TTC549 (cell line): ENCODE data around the gene UBL3.

ENCODE experiments used
- FAIRE-seq: peaks from 2 replicates; lab custom pipeline; 2012; peaks lifted over from hg19 to GRCh38; lab: Jason Lieb, UNC

Gene UBL3

DNA sequence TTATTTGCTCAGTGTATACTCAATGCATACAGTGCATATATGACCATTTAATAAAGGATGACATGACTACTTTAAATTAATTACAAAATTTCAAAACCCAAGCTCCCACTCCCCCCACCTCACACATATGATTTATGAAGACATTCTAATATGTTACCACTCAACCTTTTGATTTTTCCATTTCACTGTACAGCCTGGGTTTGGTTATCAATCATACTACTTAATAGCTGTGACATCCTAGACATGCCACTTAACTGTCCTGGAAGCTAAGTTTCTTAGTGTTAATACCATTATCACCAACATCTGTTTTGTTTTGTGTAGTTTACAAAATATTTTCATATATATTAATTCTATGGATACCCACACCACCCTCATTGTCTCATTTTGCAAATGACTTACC, 42.2 kb downstream of the UBL3 start:
- FAIRE-seq, result no peak

DNA sequence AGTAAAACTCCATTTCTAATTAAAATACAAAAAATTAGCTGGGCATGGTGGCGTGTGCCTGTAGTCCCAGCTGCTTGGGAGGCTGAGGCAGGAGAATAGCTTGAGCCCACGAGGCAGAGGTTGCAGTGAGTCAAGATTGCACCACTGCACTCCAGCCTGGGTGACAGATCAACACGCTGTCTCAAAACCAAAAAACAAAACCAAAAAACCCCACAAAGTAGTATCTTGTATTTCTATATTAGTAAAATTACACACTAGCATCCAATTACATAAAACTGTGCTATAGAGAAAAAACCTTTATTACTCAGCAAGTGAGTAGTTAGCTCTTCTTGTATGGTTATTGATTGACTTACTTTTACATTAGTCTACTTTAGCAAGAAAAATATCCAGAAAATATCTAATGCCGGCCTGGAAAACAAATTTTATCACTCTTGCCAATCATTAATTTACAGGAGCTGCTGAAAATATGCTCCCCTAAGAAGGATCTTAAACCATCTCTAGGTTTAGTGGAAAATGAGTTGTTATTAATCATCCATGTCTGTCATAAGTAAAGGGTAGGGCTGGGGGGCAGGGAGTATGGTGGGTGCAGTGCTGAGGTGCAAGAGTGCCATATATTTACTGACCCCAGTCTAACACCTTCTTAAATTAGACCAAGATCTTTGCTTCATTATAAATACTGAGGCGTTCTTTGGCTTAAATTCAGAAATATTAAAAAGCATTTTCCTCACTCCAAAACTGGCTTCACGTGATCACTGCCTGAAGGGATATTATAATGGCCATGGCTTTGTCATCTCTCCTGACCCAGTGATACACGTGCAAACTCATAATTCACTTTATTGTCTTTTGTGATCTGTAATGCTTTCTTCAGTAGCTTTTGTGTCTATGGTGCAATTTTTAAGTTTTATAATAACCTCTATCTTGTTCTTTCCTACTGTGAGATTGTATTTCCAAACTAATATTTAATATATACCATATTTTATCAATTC, 44.1 kb downstream of the UBL3 start:
- FAIRE-seq, result no peak

GRCh38 chr13:29803221-29803620, 47.2 kb downstream of the UBL3 start:
- FAIRE-seq, result no peak

DNA sequence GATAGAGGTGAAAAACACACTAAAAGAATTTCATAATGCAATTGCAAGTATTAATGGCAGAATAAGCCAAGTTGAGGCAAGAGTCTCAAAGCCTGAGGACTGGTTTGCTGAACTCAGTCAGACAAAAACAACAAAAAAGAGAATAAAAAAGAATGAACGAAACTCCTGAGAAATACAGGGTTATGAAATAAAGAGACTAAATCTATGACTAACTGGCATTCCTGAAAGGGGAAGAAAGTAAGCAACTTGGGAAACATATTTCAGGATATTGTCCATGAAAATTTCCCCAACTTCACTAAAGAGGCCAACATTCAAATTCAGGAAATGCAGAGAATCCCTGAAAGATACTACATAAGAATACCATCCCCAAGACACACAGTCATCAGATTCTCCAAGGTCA, 47.8 kb downstream of the UBL3 start:
- no peak for FAIRE-seq

- FAIRE-seq, result no peak
Observed at GRCh38 chr13:29801737-29802305, 48.6 kb downstream of the UBL3 start.

- no peak for FAIRE-seq
Observed at GRCh38 chr13:29801102-29801501, 49.3 kb downstream of the UBL3 start.

GRCh38 chr13:29800687-29801086, 49.7 kb downstream of the UBL3 start:
- FAIRE-seq, result no peak

GRCh38 chr13:29799041-29799440, 51.4 kb downstream of the UBL3 start:
- FAIRE-seq, result no peak

DNA sequence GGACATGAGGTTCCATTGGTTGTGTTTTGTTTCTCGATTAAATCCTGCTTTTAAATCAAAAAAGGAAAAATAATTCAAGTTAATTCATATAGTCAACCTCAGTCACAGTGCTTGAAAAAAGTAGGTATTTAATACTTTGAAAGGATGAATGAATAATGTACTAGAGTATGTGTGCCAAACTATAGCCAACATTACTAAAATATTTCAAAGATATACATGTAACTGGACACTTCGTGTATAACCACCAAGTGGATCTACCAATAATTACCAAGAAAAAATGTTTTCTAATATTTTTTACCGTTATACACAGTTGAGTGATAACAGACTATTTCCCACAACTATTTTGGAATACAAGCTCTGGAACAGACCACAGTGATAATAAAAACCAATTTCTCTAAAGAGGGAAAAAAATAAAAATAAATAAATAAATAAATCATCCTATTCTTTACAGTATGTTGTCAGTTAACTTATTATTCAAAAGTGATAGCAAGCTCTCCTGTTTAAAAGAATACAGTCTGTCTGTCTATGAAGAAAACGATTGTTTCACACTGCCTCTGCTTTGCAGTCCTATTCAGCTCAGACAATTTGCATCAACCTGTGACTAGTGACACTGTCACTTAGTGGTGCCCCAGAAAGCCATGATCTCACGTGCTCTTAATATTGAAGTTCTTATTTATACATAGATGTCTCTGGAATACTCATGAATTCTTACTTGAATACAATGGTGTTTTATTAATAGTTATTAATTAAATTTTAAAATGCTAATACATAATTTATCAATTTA, 58.2 kb downstream of the UBL3 start:
- no peak for FAIRE-seq

DNA sequence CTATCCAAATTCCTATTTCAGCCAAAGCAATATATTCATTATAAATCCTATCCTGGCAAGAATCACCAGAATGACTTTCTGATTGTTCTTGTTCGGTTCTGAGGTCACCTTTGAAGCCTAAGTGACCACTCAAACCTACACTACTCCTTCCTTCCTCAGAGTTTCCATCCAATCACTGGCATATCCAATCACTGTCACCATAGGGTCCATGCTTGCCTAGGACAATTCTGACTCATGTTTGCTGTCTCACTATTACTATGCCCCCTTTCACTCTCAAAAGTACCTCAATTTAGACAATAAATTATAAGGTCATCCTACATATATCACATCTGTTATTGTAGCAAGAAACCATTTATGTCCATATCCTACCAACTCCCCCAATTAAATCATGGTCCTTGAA, 58.9 kb downstream of the UBL3 start:
- no peak for FAIRE-seq

GRCh38 chr13:29786698-29787097, 63.7 kb downstream of the UBL3 start:
- no peak for FAIRE-seq

- no peak for FAIRE-seq
Observed at GRCh38 chr13:29785978-29786377, 64.4 kb downstream of the UBL3 start.

DNA sequence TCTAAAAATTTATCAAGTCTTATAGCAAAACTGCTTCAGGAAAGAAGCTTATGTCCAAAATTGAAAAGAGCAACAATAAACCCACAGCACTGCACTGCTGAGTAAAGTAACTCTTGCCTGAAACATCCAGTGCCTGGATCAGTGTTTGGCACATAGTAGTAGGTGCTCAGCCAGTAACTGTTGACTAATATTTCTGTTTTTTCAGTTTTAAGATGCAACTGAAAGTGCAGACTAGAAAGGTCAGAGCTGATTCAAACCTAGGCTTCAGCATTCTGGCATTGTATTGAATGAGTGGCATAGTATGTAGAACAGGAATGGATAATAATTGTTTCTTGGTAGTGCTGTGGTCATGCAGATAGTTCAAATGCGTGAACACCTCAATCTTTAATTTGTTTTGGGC, 67.6 kb downstream of the UBL3 start:
- no peak for FAIRE-seq

DNA sequence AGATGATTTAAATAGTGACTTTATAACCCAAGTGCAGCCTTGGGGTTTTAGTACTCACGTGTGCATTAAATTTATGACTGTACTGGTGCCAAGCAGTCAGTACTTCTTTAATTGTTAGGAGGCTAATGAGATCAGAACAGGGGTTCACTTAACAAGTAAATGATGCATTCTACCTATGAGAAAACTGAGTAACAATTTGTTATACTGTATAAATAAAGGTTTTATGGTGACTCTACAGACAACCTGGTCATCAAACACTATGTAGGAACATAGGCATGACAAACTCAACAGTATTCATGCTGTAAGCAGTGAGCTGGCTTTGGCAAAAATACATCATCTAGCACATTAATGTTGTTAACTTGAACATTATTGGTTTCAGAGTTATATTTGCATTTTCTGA, 75.6 kb downstream of the UBL3 start:
- no peak for FAIRE-seq

DNA sequence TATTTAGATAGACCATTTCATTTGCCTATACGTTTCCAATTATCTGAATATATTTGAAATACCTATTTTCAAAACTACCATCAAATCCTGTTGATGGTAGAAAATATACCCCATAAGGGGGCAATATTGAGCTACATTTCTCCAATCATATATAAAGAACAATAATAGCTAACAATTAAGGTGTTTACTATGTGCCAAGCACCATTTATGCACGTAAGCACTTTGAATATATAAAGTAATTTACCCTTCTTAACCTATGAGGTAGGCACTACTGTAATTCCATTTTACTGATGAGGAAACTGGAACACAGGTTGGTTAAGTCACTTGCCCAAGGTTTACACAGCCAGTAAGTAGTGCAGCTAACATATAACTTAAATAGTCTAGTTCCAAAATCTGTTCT, 79.2 kb downstream of the UBL3 start:
- peak; percentile 72 for FAIRE-seq

DNA sequence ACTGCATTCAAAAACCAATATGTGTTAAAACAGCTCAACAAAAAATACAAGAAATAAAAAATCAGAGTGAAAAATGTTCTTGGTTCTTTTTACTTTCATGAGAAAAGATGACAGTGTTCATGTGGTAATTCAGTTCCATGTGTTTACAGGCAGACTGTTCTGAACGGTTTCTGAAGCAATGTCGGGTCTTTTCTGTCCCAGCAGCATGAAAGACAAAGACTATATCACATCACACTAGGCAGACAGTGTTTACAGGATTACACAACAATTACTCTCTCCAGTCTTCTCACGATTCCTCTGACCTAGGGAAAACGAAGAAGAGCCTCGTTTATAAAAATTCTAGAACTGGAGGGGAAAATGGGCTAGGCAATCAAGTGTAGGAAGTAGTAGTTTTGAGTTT, 83.4 kb downstream of the UBL3 start:
- FAIRE-seq, result no peak

DNA sequence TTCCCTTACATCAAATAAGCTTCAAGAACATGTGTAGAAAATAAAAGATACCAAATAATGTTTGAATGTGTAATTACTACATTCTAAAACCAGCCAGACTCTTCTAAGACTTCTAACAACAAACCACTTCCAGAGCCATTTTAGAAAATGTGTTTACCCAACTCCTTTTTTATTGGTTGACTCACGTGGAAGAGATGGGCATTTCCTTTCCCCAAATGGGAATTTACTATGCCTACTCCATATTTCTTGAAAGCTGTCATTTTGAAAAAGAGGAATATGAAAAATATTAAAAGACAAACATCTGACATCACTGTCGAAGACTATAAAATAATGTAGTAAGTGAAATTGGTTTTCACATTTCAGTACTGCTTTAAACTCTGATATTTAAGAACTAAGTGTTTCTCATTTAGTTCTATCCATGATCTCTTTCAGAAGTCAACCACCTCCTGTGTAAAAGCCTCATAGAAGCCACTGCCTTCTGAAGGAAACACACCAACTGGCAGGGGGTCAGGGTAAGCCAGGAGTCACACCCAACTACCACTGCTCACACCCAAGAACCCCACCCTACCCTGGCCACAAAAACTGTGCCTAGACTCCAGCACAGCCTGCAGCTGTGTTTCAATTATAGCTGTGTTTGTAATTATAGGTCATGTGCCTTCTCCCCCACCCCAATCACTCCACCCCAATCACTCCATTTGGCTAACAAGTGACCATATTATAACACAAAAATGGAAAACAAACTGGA, 86.8 kb downstream of the UBL3 start:
- no peak for FAIRE-seq

DNA sequence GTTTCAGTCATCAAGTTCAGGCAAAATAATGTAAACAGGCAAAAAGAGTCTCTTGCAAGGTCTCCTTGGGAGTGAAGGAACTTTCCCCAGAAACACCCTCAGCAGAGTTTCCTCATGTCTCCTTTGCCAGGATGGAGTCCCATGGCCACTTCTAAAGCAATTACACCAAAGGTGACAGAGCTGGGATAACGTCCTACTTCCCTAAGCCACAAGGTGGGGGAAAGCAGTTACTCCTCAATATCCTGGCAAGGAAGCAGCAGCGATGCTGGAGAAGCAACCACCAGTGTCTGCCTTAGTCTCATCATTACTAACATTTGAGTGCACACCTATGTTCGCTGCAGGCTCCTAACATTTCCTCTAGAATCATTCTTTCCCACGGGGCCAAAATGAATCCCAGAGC, 88.6 kb downstream of the UBL3 start:
- FAIRE-seq, result no peak

GRCh38 chr13:29761160-29761559, 89.3 kb downstream of the UBL3 start:
- no peak for FAIRE-seq

DNA sequence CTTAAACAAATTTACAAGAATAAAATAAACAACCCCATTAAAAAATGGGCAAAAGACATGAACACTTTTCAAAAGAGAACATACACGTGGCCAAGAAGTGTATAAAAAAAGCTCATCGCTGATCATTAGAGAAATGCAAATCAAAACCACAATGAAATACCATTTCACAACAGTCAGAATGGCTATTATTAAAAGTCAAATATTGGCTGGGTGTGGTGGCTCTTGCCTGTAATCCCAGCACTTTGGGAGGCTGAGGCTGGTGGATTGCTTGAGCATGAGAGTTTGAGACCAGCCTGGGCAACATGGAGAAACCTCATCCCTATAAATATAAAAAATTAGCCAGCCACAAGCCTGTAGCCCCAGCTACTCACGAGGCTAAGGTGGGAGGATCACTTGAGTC, 89.9 kb downstream of the UBL3 start:
- no peak for FAIRE-seq

DNA sequence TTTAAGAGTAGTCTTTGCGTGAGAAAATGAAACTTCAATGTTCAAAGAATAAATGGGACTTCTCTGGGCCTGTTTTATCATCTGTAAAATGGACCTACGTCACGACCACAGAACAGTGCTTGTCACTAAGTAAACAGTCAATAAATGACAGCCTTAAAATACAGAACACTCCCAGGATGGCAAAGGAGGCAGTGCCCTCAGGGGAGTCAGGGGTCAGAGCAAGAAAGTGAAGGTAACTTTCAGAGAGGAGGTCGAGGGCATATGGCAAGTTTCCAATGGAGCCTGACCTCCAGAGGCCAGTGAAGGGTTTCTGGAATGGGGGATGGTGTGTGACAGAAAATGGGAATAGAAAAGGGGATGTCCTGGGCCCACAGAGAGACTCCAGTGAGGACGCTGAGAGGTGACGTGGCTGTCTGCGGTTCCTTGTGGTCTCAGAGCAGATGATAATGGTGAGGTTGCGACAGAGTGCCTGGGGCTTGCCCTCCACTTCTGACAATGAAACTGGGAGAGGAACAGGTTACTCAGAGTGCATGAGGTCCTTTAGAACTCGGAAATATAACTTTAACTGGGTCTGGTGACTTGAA, 91.8 kb downstream of the UBL3 start:
- no peak for FAIRE-seq

GRCh38 chr13:29756506-29756905, 93.9 kb downstream of the UBL3 start:
- FAIRE-seq, result no peak
